GM19023 (cell line): ENCODE data around the gene TMEM176B.

ENCODE experiments used
- ATAC-seq: cut with Tn5 transposase; IDR thresholded peaks from one replicate; pipeline ENCODE4 v1.9.1; 2021; ENCODE audit warnings: mild to moderate bottlenecking, moderate library complexity; ENCODE audit not compliant: unreplicated experiment

The TMEM176B gene

GRCh38 chr7:150754951-150755350, 45.2 kb downstream of the TMEM176B start:
- ATAC-seq = no peak

- no peak for ATAC-seq
These were observed 46.1 kb downstream of the TMEM176B start for GRCh38 chr7:150753826-150754603.

GRCh38 chr7:150753239-150753638, 46.9 kb downstream of the TMEM176B start:
- ATAC-seq = no peak

GRCh38 chr7:150751702-150752101, 48.5 kb downstream of the TMEM176B start:
- ATAC-seq = no peak

GRCh38 chr7:150748376-150748775, 51.8 kb downstream of the TMEM176B start:
- ATAC-seq = no peak

- ATAC-seq = no peak
These were observed 53.2 kb downstream of the TMEM176B start for GRCh38 chr7:150746921-150747320.

GRCh38 chr7:150745876-150746275, 54.3 kb downstream of the TMEM176B start:
- no peak for ATAC-seq

GRCh38 chr7:150745086-150745485, 55.1 kb downstream of the TMEM176B start:
- no peak for ATAC-seq

- no peak for ATAC-seq
These were observed 56.0 kb downstream of the TMEM176B start for GRCh38 chr7:150744041-150744656.

GRCh38 chr7:150742286-150742968, 57.7 kb downstream of the TMEM176B start:
- no peak for ATAC-seq
